Superior temporal gyrus (tissue), 1 donor: ENCODE data around the gene TMEM203.
A peak's percentile ranks its signal among the peaks of the same experiment; 100 is the strongest.
"Not testable (repeated sequence)": the region's sequence is repeated elsewhere in the genome, so short reads cannot be mapped to it uniquely, and the experiment has no call there.

ENCODE experiments used
- DNase-seq: peaks from one replicate; pipeline ENCODE4 v3.0.0-alpha.2; 2016; ENCODE audit errors: extremely low spot score

The TMEM203 gene

GRCh38 chr9:137205126-137206069 lies at the start of gene TMEM203, which contains the start of gene NDOR1:
TMEM203 (minus strand) TSS chr9:137205648; CDS start chr9:137205414, 234 bp downstream.
NDOR1 (plus strand) TSS chr9:137205700; CDS start chr9:137205778, 78 bp downstream.
- DNase-seq: peak; percentile 93

- peak; percentile 88 for DNase-seq
These were observed 49.4 kb upstream of the TMEM203 start, which contains the start of gene NELFB for GRCh38 chr9:137254624-137255447. NELFB (plus strand) TSS chr9:137255327.

GRCh38 chr9:137253717-137254623 lies 48.5 kb upstream of the TMEM203 start:
- DNase-seq: no peak

GRCh38 chr9:137252555-137253506 lies 47.4 kb upstream of the TMEM203 start:
- DNase-seq: no peak

DNA sequence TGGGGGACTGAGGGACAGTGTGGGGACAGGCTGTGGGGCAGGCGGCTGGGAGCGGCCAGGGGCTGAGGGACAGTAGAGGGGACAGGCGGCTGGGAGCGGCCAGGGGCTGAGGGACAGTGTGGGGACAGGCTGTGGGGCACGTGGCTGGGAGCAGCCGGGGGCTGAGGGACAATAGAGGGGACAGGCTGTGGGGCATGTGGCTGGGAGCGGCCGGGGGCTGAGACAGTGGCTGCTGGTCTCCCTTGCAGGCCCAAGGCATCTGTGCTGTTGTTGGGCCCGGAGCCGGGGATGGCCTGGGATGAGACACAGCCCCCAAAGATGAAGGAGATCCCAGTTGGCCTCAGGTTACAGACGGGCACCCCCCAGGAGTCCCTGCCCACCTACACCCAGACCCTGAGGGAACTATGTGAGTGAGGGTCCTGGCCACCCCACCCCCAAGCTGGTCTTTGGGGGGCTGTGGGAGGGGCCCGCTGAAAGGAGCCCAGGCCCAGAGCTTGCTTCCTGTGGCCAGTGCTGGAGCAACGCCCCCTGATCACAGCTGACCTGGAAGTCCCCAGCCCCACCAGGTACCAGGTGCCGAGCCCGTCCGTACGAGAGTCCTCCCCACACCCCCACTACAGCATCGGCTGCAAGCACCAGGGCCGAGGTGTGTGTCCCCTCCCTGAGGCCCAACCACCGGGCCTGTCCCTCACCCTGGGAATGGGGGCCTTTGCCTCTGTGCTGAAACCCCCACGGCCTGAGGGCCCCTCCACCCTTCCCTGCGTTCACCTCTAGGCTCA lies 46.2 kb upstream of the TMEM203 start:
- no peak for DNase-seq

DNA sequence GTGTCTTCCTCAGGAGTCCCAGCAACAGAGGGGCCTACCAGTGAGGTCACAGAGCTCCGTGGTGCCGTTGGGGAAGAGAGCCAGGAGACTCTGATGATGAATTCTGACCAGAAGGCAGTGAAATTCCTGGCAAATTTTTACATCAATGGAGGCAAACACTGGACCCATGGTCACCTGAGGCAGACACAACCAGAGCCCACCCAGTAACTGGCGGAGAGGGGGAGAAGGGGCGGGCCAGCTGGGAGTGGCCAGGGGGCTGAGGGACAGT lies 45.7 kb upstream of the TMEM203 start, which contains the start of gene STPG3:
STPG3 (plus strand) TSS at position 93 of the 268 bp plus-strand sequence; CDS start at position 94, 1 bp downstream.
- DNase-seq: no peak

DNA sequence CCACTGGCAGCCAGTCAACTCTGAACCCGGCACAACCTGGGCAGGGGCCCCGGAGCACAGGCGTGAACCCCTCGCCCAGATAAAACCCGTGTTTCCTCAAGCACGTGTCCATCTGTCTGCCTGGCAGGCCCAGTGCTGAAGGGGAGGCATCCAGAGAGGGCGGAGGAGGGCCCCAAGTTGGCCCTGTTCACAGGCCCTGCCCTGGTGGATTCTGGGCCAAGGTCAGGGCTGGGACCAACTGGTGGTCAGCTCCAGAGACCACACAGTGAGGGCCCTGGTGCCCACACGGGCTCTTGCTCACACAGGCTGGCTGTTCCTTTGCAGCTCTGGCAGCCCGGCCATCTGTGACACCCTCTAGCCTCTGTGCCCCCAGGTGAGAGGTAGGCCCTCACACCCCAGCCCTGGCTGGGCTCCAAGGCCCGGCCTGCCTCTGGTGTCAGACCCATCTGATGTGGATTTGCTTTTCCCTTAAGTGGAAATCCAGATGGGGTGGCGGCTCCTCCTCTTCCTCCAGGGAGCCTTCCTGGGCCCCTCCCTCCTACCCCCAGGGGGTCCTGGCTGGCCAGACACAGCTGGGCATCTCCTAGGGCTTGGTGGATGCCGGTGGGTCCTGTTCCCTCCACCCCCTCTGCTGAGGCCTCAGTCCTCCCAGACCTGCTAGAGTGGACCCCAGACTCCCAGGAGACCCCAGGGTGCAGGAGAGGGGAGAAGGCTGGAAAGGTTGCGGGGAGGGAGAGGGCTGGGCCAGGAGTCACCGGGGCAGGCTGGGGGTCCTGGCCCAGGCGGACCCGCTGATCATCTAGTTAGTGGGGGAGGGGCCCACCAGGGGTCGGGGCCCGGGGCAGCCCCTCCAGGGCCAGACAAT lies 45.1 kb upstream of the TMEM203 start:
- DNase-seq: no peak

GRCh38 chr9:137247916-137248175 lies 42.4 kb upstream of the TMEM203 start:
- no peak for DNase-seq

DNA sequence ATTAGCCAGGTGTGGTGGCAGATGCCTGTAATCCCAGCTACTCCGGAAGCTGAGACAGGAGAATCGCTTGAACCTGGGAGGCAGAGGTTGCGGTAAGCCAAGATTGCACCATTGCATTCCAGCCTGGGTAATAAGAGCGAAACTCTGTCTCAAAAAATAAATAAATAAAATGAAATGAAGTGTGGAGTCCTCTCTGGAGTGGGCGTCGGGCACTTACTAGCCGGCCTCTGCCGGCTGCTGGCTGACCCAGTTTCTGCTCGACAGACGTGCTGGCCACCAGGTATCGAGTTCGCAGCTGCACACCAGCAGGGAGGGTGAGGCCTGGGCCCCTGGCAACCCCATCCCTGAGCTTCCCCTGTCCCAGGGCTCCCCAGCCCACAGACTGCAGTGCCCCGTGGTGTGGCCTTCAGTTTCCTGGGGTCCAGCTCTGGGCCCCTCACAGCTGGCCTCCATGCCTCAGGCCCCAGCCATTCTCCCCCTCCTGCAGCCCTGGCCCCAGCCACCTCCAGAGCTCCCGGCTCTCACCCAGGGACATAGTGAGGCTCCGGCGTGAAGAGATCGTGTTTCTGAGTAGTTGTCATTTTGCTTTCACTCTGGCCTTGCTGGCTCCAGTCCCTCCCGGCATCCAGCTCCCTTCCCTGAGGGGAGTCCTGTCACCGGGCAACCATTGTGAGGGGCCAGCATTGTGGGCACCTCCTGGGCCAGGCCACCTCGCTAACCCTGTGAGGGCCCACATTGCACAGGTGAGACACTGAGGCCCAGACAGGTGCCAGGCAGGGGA lies 41.9 kb upstream of the TMEM203 start:
- no peak for DNase-seq

DNA sequence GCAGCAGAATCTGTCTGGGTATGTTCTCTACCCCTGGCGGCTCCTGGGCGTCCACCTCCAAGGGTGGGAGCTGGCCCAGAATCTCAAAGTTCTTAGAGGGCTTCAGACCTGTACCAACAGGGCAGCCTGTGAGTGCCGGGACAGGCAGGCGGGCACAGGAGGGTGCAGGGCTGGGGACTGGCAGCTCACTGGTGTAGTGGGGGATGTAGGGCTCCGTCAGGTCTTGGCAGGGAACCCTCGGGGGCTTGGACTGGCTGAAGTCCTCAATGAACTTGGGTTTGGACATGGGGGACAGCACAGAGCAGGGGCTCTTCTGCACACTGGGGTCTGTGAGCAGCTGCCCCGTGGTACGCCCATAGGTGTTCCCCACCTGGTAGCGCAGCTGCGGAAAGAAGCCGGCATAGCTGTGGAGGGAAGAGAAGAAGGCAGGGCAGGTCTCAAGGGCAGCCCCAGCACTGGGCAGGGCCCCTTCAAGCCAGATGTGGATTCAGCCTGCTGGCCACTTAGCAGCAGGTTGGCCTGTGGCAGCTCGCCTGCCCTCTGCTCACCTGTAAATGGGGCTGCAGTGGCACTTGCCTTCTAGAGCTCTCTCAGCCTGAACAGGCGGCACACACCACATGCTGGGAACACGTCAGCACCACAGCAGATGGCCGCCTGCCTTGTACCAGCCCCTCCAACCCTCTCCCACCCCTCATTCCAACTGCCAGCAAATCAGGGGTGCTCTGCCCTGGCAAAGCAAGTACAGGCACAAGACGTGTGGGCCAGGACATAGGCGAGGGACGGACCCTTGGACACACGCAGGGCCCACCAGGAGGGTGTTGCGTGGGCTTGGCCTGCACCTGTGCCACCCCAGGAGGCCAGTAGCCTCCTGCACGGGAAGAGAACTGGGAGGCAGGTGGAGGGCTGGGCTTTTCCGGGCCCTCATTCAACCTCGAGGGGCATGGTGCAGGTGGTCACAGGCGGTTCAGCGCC lies 40.3 kb upstream of the TMEM203 start:
- DNase-seq: no peak

- DNase-seq: no peak
These were observed 39.3 kb upstream of the TMEM203 start for GRCh38 chr9:137244486-137245449.

- no peak for DNase-seq
These were observed 38.4 kb upstream of the TMEM203 start for GRCh38 chr9:137243626-137244485.

- DNase-seq: not testable (repeated sequence)
These were observed 37.8 kb upstream of the TMEM203 start for GRCh38 chr9:137243266-137243625.
